Activated T-cell treated with anti-CD3 and anti-CD28 coated beads, Interleukin-2, amount 50 U/mL, for 48 hours (primary cell): Measurements from ENCODE around the gene DCLRE1B.

Experiments
- DNase-seq, 2 experiments: peaks; one replicate each; pipeline ENCODE4 v3.0.0-alpha.2; 2020

DCLRE1B gene

DNA sequence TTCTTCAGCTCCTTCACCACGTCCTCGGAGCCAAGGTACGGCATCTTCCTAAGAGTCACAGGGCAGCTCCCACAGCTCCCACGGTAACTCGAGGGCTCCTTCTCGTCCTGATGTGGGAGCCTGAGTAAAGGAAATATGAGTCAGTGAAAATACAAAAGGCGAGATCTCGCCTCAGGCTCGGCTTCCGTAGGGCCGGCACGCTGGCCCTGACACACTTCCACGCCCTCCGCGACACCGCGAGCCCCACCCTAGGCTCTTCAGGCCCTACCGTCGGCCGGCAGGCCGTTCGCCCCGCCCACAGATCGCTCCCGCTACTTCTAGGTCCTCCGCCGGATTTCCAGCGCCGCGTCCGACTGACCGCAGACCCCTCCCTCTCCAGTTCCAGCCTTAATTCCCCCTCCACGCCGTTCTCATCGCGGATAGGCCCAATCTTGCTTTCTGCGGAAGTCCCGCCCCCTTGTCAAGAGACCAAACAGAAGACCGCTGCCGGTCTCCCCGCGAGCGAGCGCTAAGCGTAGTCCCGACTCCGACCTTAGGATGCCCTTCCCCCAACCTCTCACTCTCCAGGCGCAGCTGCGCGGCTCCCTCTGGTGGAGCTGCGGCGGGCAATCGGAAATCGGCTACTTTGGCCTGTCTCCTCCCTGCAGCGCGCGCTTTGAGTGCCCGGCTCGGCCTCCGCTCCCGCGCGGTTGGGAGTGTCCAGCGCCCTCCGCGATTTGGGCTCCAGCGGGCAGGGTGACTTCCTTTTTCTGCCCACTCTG lies at the start of gene DCLRE1B, which contains the start of gene AP4B1:
Gene DCLRE1B, plus strand, starts transcription at position 653 of the 761 bp plus-strand sequence. CDS start 261 bp downstream, outside the sequence.
Gene AP4B1, minus strand, starts transcription at position 126 of the 761 bp plus-strand sequence. Its CDS starts 82 bp downstream, at position 44.
- peak; percentile 96 to 99 for DNase-seq

DNA sequence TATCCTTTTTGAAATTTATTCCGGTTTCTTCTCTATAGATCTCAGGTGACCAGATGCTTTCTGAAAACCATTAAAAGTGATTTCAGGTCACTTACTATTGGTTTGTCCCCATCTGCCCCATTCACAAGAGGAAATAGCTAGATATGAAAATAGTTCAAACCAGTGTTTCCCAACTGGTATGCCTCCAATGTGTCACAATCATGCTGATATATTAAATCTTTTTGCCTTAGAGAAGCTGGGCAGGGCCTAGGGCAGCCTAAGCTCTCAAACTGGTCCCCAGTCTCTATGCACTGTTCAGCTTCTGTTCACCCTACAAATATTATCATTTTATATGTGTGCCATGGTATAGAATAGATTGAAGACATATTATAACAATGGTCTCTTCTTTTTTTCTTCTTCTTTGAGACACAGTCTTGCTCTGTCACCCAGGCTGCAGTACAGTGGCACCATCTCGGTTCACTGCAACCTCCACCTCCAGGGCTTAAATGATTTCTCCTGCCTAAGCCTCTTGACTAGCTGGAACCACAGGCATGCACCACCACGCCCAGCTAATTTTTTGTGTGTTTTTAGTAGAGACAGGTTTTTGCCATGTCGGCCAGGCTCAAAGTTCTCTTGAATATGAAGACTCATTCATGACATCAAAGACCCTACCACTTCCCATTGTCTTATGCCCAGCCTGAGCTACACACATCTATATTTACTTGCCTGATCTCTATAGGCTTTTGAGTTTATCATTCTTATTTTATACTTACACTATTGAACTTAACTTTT lies 49.3 kb upstream of the DCLRE1B start:
- no peak for DNase-seq

DNA sequence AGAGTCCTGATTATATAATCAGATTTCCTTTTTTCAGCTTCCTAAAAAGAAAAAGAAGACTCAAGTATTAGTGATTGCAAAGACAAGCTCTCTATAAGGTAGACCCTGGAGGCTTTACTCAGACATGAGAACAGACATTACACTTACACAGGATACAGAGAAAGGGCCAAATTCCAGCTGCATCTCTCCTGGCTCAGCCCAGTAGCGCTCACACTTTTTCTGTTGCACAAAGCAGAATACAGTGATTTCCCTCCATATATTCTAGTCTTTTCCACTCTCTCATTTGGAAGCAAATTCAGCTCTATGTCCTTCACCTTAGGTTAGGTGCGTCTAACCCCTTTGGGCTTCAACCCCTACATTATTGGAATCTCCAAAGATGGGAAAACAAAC lies 48.7 kb upstream of the DCLRE1B start:
- no peak for DNase-seq

DNA sequence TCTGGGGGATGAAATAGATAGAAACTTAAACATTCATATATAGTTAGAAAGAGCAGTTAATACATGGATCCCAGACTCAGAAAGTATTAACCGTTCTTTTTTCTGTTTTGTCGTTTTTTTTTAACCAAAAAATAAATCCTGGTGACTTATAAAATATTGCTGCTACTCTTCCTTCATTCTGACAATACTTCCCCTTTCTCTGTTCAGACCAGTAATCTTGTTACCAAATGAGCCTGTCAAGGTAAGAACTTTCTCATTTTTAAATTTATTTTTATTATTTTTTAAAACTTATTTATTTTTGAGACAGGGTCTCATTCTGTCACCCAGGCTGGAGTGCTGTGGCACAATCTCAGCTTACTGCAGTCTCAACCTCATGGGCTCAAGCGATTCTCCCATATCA lies 47.4 kb upstream of the DCLRE1B start:
- no peak for DNase-seq

DNA sequence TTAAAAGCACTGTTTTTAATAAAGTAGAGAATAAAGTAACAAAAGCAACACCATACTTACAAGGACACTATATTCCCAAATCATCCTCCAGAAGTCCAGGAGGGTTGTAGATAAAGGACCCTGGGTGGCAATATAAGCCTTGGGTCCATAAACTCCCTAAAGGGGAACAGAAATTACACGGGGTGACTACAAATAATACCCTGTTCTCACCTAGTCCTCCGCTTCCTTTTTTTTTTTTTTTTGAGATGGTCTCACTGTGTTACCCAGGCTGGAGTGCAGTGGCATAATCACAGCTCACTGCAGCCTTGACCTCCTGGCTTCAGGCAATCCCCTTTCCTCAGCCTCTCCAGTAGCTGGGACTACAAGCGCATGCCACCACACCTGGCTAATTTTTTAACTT lies 46.7 kb upstream of the DCLRE1B start:
- DNase-seq, result no peak

DNA sequence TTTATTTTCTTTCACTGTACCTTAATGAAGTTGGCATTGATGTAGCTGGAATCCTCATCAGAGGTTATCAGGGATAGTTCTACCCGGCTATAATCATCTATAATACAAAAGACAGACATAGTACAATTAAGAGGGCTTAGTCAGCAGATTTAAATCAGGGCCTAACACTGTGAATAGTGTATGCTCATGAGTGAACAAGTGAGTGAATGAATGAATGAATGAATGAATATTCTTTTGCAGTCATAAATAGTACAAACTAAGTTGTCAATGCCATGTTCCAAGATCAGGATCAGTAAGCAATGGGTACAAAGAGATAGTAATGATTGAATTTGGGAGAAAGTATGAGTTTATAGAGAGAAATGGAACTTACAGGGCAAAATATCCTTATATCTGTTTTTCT lies 46.1 kb upstream of the DCLRE1B start:
- DNase-seq, result no peak

DNA sequence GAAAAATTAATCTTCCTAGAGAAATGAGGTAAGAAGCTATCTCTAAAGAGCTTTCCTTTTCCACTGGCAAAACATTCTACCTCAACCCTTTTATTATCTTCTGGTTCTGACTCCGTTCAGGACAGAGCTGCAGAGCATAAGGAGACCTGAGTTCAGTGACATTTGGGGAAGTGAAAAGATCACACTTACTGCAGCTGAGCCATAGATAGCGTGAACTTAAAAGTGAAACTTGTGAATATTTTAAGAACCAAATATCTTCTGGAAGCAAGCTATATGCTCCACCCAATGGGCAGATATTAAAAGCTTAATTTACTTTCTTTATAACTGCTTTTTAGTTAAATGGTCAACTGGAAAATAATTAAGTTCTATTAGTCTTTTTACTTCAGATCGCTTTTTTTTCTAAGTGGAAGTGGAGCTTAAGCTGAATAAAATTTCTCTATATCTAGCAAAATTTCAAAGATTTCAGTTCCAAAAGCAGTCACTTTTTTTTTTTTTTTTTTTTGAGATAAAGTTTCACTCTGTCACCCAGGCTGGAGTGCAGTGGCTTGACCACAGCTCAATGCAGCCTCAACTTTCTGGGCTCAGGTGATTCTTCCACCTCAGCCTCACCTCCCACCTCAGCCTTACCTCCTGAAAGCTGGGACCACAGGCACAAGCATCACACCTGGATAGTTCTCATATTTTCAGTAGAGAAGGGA lies 45.5 kb upstream of the DCLRE1B start:
- DNase-seq, result no peak

DNA sequence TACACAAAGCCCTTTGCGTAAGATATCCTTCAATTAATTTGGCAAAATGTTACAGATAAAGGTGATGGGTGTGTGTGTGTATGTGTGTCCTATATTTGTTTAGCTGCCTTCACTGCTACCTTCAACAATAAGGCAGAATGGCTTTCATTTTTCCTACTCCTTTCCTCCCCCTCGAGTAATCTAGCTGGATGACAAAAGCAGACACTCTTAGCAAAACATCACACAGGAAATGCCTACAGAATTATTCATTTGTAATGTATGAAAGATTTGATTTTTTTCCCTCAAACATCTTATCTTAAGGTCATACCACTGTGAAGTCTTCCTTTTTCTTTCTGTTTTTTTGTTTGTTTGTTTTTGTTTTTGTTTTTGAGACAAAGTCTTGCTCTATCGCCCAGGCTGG lies 44.2 kb upstream of the DCLRE1B start:
- no peak for DNase-seq

DNA sequence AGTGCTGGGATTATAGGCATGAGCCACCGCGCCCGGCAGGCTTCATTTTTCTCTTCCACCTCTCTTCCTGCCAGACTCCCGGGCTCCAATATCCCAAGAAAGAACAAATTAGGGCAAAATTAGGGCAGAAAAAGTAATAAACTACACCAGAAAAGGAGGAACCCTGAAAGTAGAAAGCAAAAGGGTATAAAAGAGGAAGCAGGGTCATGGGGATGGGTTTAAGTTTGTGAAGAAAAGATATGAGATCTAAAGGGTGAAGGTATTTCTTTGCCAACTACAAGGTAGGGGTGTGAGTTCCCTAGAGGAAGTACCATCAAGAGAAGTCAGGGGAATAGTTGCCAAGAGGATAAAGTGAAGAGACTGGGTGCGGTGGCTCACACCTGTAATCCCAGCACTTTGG lies 43.5 kb upstream of the DCLRE1B start:
- DNase-seq, result no peak

DNA sequence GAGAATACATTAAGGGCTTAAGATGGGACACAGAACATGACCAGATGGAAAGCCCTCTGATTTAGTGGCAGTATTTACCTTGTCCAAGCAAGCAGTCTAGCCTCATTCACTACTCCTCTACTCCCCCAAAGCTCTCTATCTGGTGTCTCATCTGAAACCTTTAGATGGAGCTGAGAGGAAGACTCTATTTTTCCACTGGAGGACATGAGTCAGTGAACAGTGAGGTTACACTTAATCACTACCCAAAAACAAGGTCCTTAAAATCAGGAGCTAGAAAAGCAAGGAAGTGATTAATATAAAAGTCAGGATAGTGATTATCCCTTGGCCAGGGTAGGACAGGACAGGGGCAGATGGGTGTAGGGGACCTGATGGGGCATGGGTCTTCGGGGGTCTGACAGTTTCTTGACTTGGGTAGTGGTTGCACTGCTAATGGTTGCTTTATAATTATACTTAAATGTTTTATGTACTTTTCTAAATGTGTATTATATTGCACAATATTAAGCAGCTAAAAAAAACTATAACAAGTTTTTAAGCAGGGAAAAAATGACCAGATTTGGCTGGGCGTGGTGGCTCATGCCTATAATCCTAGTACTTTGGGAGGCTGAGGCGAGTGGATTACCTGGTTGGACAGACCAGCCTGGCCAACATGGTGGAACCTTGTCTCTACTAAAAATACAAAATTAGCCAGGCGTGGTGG lies 36.6 kb upstream of the DCLRE1B start:
- DNase-seq, result peak; percentile 40 to 44

DNA sequence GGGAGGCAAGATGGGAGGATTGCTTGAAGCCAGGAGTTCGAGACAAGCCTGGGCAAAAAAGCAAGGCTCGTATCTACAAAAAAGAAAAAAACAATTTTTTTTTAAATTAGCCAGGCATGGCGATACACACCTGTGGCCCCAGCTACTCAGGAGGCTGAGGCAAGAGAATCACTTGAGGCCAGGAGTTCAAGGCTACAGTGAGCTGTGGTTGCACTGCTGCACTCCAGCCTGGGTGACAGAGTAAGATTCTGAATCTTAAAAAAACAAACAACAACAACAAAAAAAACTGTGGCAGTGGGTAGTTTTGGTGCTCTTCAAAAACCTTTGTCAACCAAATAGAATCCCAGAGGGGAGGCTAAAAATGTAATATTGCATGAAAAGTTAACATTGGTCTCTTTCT lies 34.3 kb upstream of the DCLRE1B start:
- peak in 1 of 2 experiments; percentile 31 for DNase-seq

DNA sequence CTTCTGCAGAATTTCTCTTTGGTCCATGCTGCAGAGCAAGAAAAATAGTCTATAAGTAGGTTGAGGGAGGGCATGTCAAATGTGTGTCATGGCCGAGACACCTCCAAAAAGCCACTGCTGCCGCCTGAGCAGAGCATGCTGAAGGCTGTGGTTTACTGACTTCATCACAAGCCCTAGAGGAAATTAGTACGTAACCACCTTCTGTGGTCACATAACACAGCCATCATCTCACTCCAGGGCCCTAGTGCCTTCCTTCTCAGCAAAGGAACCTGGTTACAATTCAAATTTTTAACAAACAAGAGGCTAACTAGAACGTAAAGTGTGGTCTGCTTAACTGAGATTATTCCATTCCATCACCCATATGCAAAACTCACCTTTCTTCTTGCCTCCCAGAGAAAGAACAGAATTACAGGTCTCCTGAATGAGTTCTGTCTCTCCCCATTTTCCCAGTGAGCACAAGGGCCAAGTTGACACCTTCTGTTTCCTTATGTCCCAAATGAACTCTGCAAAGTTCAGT lies 33.5 kb upstream of the DCLRE1B start, which contains the start of gene PTPN22:
Gene PTPN22, minus strand, starts transcription at position 116 of the 517 bp plus-strand sequence.
- peak; percentile 76 to 82 for DNase-seq

DNA sequence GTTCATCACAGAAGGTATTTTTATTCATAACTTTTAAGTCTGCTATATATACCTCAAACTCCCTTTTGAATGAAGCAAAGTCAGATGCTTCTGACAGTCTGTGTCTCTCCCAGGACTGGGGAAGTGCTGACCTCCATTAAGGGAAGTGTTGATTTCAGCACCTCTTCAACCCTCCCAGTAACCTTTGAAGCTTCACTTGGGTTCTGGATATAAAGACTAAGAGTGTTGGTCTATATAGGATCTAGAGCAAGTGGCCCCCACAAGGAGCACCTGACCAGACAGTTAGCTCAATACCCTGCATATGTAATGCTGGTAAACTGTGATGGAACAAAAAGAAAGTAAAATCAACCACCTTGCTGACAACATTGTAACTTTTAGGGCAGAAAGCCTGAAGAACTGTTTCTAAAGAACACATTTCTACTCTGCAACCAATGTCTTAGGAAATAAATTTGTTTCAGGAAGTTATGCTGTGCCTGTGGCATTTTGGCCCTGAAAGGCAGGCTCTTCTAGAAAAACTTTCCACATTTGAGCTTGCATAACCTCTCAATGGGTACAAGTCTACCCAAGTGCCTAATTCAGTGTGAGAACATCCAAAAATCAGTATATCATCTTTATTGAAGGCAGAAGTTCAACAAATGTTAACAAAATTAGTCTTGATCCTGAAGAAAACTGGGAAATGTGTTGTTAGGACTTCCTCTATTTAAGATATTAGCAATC lies 32.7 kb upstream of the DCLRE1B start:
- peak; percentile 35 to 38 for DNase-seq

DNA sequence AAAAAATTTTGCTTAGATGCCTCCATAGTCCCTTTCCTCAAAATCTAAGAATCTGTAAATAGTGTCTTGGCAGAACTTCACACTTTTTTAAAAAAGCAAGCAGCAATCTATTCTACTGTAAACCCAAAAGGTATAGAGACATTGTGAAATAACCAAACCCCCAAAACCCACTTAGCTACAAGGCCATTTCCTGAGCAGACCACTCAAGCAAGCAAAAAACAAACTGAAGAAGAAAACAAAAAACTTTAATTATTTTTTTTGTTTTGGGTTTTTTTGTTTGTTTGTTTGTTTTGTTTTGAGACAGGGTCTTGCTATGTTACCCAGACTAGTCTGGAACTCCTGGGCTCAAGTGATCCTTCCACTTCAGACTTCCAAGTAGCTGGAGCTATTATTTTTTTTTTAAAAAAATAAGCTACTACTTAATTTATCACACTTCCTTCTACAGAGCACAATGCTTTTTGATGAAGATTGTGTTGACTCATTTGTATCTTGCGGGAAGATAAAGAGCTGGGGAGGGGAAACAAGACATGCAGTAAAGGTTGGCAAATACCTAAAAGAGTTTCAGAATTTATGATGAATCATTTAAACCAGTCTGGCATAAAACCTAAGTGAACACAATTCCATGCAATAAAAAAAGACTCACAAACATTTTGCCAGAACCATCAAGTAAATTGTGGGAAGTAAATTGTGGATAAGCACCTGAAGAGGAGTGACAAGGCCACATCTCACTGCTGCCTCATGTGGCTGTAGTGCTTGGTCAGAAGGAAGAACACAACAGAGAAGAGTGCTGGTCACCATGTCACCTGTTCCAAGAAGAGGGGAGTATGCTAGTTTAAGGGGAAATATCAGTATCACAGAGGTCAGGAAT lies 30.9 kb upstream of the DCLRE1B start:
- DNase-seq, result peak; percentile 30 to 46

DNA sequence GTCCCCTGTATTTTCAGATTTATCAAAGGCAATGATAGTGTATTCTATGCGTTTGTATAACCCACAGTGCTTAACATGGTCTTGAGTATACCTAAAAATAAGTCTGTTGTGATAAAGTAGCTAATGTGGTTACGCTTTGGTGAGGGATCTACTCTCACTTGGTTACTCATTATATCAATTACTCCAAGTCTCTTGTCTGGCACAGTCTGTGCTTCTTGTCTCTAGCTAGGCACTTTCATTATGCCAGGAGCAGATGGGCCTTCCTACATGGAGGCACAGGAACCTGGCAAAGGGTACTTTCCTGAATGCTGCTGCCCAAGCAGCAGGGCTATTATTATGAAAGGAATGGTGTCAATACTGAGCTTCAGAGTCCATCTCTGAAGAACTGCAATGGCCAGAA lies 29.4 kb upstream of the DCLRE1B start:
- no peak for DNase-seq

DNA sequence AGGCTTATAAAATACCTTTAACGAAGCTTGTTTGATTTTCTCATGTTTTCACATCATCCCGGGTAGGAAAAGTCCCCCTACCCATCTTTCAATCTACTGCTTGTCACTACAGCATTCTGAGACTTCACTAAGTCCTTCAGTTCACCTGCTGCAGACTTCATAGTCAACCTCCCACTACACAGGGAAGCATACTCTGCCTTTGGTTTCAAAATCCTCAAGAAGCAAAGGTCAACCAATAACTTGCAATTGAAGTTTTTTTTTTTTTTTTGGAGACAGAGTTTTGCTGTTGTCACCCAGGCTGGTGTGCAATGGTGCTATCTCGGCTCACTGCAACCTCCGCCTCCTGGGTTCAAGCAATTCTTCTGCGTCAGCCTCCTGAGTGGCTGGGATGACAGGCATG lies 28.9 kb upstream of the DCLRE1B start:
- no peak for DNase-seq

DNA sequence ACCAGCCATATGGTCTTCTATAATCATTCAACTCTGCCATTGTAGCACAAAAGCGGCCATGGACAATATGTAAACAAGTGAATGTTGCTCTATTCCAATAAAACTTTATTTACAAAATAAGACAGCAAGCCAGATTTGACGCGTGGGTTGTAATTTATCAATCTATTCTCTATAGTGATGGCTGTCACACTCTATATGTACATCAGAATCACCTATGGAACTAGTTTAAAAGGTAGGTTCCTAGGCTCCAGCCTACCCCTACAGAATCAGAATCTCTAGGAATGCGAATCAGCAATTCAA lies 25.4 kb upstream of the DCLRE1B start:
- no peak for DNase-seq

DNA sequence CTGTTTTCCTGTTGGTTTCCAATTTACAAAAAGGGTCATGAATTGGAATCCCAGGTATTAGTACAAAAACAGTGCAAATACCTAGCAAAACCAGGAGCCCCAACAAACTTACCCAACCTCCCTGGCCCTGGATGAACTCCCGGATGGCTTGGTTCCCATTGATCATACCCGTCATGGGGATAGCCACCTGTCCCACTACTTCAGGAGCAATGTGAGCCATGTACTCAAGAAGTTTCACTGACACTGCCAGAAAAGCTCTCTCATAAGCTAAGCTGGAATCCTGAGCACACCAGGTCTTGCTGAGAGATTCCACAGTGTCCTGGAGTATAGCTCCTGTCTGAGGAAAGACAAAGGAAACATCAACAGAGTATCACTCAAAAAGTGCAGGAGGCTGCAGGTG lies 23.5 kb upstream of the DCLRE1B start:
- no peak for DNase-seq

DNA sequence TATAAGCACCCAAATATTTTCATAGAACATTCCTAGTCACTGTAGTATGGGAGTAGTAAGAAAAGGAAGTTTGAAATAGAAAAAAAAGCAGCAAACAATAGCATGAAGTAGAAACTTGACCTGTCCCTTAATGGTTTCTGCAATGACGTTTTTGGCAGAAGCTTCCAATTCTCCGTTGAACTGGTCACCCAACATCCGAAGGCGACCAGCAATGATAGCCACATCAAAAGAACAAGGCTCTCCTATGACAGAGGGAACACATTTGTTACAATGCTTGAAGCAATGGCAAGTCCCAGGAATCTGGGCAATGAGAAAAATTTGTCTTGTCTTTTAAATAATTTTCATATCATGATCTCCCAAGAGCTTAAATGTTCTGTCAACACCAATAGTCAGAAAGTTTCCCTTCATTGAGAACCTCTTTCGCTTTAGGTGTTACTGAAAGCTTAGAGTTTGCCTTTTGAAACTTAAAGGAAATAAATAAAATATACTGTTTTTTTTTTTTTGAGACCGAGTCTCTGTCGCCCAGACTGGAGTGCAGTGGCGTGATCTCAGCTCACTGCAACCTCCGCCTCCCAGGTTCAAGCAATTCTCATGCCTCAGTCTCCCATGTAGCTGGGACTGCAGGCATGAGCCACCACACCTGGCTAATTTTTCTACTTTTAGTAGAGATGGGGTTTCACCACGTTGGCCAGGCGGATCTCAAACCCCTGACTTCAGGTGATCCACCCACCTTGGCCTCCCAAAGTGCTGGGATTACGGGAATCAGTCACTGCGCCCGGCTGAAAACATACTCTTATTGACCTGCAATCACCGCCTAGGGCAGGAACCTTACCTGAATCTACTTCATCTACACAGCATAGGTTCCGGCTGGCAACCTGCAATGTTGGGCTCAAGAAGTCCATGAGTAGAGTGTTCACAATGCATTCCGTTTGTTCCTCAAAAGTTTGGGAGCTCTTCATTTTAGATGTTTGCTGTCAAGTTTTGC lies 18.4 kb upstream of the DCLRE1B start:
- DNase-seq, result no peak
